Stimulated activated CD4-positive, alpha-beta T cell treated with anti-CD3 and anti-CD28 coated beads, Interleukin-1b, Interleukin-23, amount 100 ng/mL, for 4 hours (primary cell): ENCODE measurements around the gene TBX18.

Experiments
- DNase-seq, 2 donors: peaks; one replicate each; pipeline ENCODE4 v3.0.0-alpha.2; 2020; ENCODE audit warnings: low read depth in 2 of 2

Gene TBX18

DNA sequence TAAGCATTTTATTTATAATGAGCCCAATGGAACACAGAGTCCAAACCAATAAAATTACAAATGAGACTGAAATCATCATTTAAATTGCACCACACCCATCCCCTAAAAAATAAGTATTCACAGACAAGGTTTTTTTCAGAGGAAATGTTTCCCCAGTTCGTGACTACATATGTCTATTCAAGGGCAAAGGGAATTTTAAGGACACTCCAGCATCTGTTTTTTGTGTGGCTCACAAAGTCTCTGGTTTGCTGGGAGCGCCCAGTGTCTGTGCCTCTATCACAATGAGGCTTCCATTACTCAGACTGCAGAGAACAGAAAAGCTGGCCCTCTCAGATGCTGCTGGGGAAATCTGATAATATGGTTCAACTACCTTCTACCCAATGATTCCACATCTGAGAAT is 16.0 kb downstream of the TBX18 start:
- no peak for DNase-seq

DNA sequence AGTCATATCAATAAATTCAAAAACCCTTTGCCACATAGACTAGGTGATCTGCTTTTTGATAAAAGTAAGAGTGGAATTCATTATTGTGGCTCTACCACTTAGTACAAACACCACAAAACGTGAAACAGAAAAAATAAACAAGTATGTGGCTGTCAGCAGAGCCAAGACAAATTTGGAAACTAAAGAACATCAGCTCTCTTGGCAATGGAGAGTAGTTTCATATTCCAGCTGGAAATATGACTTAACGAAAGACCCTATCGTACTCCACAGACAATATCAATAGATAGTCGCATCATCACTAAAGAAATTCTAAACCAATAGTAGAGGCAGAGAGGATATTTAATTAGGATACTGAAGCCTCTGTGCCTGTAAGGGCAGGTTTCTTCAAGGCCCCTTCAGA is 20.8 kb downstream of the TBX18 start:
- no peak for DNase-seq

- no peak for DNase-seq
These were observed 24.0 kb downstream of the TBX18 start for GRCh38 chr6:84740385-84740784.

- no peak for DNase-seq
These were observed 24.6 kb downstream of the TBX18 start for GRCh38 chr6:84739866-84740208.

DNA sequence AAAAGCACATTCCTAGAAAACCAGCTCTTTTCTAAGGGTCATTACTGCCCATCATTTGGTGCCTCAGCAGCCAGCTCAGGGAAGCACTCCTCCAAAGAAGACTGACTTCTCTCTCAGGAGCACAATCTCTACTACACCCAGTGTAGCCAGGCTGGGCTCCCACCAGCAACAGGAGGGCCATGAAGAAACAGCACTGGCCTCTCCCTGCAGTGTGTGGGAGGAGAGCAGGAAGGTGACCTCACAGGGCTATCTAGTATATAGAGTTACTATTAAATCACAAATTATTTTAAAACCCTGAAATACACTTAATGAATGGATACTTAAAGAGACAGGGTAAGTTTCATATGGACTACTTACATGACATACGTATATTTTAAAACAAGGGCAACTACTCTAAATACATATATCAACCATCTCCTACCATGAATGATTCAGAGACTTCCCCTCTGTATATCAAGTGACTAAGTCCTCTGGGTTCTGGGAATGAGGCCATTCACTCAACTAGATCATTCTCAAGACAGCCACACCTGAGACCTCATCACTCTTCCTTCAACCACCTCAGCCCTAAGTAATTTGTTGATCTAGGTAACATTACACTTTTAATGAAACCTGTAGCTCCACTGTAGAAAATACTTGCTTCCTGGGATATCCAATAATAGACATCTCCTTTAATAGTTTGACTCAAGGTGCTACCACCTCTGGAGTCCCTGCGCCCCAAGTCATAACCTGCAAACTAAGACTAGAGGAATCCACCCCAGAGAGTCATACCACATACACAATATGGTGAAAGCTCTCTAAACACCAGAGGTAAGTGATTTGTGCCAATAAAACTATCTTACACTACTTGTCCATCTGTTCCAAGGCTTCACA is 25.2 kb downstream of the TBX18 start:
- DNase-seq, result no peak

DNA sequence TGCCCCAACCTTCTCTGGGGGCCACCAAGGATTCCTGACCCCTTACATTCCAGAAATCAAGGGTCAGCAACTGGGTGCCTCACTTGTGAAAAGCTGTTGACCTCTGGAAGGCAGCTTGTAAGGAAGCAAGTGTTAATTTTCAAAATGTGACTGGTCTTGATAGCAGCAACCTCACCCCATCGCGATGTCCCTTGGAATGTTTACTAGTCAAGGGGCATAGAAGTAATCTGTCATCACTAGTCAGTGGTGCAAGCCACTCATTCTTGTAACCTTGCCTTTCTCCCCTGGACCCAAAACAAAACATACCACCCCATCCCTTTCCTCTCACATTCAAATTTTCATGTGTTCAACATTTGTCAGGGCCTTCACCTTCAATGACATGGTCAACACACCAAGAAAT is 30.5 kb downstream of the TBX18 start:
- no peak for DNase-seq

- DNase-seq, result no peak
These were observed 32.5 kb downstream of the TBX18 start for GRCh38 chr6:84731901-84732300.

- no peak for DNase-seq
These were observed 33.0 kb downstream of the TBX18 start for GRCh38 chr6:84731401-84731800.

GRCh38 chr6:84728602-84729001 is 35.8 kb downstream of the TBX18 start:
- no peak for DNase-seq

GRCh38 chr6:84719152-84719551 is 45.2 kb downstream of the TBX18 start:
- DNase-seq, result no peak

GRCh38 chr6:84718038-84718955 is 46.1 kb downstream of the TBX18 start:
- DNase-seq, result no peak

DNA sequence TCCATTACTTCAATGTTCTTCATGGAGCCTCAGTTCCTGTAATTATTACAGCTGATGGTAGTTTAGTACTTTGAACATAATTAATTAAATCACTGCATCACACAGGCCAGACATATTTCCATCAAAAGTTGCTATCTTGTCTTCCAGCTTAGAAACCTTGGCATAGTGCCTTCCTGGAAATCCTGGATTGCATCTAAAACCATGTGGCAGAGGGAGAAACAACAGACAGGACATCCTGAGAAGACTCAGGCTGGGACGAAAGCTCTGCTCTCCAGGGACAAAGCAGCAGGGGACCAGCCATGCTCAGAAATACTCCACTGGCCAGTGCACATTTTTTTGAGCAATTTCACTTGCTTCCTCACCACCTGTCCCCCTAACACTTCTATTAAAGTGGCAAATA is 55.3 kb downstream of the TBX18 start:
- no peak for DNase-seq

- DNase-seq, result no peak
These were observed 57.2 kb downstream of the TBX18 start for GRCh38 chr6:84707171-84707570.

GRCh38 chr6:84696166-84696565 is 68.2 kb downstream of the TBX18 start:
- no peak for DNase-seq

DNA sequence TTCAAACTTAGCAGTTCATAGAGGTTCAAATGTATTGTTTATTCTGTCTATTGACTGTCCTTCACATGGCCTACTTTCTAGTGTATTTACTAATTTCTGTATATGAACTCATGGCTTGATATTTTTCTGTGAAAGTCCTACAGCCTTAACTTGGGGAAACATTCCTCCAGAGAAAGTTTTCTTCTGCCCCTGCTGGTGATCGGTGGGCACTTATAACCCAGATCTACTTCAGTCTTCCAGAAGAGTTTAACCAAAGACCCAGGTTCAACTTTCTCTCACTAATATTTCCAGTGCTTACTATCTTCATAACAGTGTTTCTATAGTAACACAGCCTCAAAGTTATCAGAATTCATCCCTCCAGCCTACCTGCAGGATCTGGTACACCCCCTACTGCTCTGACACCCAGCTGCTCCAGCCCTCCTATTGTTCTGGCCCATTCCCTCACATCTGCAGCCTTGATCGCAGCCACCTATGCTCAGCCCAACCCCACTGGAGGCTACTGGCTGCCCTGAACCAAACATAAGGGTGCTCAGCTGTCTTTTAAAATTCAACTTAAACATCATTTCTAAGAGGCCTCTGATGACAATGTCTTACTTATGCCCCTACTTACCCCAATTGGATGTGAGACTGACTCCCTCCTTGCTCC is 72.3 kb downstream of the TBX18 start:
- no peak for DNase-seq

- no peak for DNase-seq
These were observed 76.1 kb downstream of the TBX18 start for GRCh38 chr6:84688141-84688873.

DNA sequence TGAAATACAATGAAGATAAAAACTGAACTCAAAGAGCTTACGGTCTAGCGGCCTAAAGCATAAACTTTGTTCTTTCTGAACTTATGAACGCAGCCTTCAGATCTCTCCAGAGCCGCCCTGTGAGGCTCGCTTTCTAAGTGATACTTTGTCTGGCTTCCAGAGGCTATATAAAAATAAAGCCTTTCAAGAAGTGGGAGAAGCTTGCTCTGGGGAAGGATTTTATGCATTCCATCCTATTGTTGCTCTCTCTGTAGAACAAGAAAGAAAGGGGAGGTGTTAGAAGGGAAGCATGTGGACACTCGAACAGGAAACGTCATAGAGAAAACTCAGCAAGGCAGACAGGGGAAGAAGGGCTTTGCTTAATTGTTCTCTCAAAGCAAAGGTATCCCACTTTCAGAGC is 77.0 kb downstream of the TBX18 start:
- no peak for DNase-seq

DNA sequence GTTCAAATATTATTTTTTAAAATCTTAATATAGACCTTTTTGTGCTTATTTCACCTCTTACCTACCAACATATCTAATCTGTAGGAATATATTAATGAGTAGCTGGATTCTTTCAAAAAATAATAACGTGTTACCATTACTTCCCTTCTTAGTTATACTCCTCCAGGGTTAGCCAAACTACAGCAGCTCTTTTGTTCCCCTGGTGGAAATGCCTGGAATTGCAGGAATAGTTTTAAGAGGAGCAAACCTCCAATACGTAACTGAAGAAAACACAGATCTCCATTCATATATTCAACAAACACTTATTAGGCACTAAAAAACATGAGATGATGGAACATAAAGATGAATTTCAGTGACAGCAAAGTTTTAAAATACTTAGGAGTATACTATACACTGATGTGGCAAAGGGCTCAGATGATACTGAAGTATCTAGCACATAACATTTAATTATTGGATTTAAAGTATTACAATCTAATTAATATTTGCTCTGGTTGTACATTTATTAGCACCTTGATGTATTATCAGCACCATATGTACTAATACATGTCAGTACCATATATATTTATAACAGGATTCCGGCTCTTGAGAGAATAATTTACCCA is 78.3 kb downstream of the TBX18 start:
- DNase-seq, result no peak

DNA sequence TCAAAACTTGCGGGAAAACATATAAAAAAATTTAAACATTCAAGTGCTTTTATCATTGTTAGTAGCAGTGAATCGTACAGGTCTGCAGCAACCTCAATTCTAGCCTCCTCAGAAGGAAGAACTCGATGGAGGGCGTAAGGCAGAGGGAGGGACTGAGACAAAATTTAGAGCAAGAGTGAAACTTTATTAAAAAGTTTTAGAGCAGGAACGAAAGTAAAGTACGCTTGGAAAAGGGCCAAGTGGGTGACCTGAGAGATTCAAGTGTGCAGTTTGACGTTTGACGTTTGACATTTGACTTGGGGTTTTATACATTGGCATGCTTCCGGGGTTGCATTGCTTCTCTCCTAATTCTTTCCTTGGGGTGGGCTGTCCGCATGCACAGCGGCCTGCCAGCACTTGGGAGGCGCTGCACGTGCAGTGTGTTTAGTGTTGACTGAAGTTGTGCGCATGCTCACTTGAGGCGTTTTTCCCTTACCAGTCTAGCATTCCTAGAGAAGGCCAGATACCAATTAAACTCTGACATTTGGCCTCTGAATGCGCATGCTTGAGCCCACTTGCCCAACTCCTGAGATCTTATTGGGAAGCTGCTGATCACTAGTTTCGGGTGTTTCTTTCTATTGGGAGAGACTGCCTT is 82.6 kb downstream of the TBX18 start:
- no peak for DNase-seq

DNA sequence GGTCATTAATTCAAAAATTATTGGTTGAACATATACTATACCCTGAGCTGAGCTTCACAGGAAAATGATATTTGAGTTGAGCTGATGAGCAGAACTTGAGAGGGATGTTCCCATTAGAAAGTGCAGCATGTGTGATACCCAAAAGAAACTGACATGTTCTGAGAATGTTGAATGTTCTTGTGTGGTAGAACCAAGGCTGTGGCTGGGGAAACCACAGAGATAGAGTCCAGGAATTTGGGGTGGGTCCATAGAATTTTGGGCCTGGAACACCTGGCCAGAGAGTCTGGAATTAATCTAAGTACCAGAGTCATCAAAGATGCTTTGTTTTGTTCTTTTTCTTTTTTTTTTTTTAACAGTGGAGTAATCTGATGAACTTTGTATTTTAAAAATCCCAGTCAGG is 88.7 kb downstream of the TBX18 start:
- DNase-seq, result no peak

DNA sequence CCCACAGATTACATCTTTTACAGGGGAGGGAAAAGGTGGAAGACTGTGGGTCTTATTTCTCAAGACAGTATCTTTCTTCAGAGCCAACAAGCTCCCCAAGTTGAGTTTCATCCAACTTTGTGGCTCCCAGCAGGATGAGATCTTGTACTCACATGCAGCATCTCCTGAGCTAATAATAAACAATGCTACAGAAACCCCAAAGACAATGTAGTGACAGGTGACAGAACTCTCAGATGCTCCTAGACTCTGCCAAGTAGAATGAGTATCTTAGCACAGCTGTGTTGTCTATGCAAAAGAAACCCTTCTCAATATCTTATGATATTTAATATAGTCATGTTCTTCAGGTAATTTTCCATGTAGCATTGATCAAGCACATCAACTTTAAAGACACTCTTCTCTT is 90.0 kb downstream of the TBX18 start:
- no peak for DNase-seq
